NCI-H1417 (cell line): Measurements from ENCODE around the gene ARHGAP24.
"Not testable (repeated sequence)": the region's sequence is repeated elsewhere in the genome, so short reads cannot be mapped to it uniquely, and the experiment has no call there.

Experiments
- DNase-seq, 3 experiments: peaks; one replicate each; lab custom pipeline; 2025; lab: John Stamatoyannopoulos, UW

Gene ARHGAP24

GRCh38 chr4:85656759-85657505, 182.0 kb downstream of the ARHGAP24 start:
- DNase-seq = no peak

GRCh38 chr4:85658766-85659439, 184.0 kb downstream of the ARHGAP24 start:
- DNase-seq = no peak

- peak in 1 of 3 experiments; percentile 28 for DNase-seq
These were observed 184.8 kb downstream of the ARHGAP24 start for GRCh38 chr4:85659610-85660218.

- DNase-seq = not testable (repeated sequence)
These were observed 191.7 kb downstream of the ARHGAP24 start for GRCh38 chr4:85666625-85667024.

- DNase-seq = no peak
These were observed 194.3 kb downstream of the ARHGAP24 start for GRCh38 chr4:85669204-85669603.

GRCh38 chr4:85669992-85670548, 195.1 kb downstream of the ARHGAP24 start:
- DNase-seq = peak in 1 of 3 experiments; percentile 11

GRCh38 chr4:85671120-85671519, 196.2 kb downstream of the ARHGAP24 start:
- DNase-seq = no peak

- DNase-seq = no peak
These were observed 197.2 kb downstream of the ARHGAP24 start for GRCh38 chr4:85672116-85672515.

GRCh38 chr4:85672959-85673358, 198.0 kb downstream of the ARHGAP24 start:
- no peak for DNase-seq

- DNase-seq = no peak
These were observed 198.6 kb downstream of the ARHGAP24 start for GRCh38 chr4:85673540-85673939.

- DNase-seq = peak in 2 of 3 experiments; percentile 26 to 83
These were observed 200.4 kb downstream of the ARHGAP24 start for GRCh38 chr4:85675076-85676049.

GRCh38 chr4:85676050-85676425, 201.1 kb downstream of the ARHGAP24 start:
- peak in 2 of 3 experiments; percentile 23 to 79 for DNase-seq

GRCh38 chr4:85676850-85677590, 202.1 kb downstream of the ARHGAP24 start:
- peak in 2 of 3 experiments; percentile 57 to 93 for DNase-seq

- DNase-seq = no peak
These were observed 206.3 kb downstream of the ARHGAP24 start for GRCh38 chr4:85681221-85681657.

- no peak for DNase-seq
These were observed 207.0 kb downstream of the ARHGAP24 start for GRCh38 chr4:85681921-85682320.

- no peak for DNase-seq
These were observed 207.4 kb downstream of the ARHGAP24 start for GRCh38 chr4:85682391-85682790.

- DNase-seq = no peak
These were observed 209.7 kb downstream of the ARHGAP24 start for GRCh38 chr4:85684676-85685075.

- no peak for DNase-seq
These were observed 211.4 kb downstream of the ARHGAP24 start for GRCh38 chr4:85686398-85686797.

GRCh38 chr4:85688055-85688740, 213.2 kb downstream of the ARHGAP24 start:
- no peak for DNase-seq

GRCh38 chr4:85696661-85697060, 221.7 kb downstream of the ARHGAP24 start:
- no peak for DNase-seq
